DND-41 (cell line): ENCODE measurements around the gene KRTAP10-5.

ENCODE experiments used
- ATAC-seq: fragments of 200-7000 bp; cut with Tn5 transposase; 3 replicates; pipeline ENCODE4 v1.9.1; 2021; ENCODE audit warnings: low read depth; ENCODE audit not compliant: insufficient read depth
- DNase-seq: peaks from one replicate; pipeline ENCODE4 v3.0.0-alpha.2; 2020
- H2AFZ ChIP-seq: 2 replicates; pipeline ENCODE4 v1.6.0; 2012; ENCODE audit warnings: low read depth, low read length
- H3K27ac ChIP-seq: 2 replicates; pipeline ENCODE4 v1.5.1; 2012; ENCODE audit warnings: low read length, inconsistent platforms
- H3K27me3 ChIP-seq: fragments of 200-600 bp; sonication (generic); 2 replicates; pipeline ENCODE4 v1.6.0; 2012; ENCODE audit warnings: low read length, mild to moderate bottlenecking, inconsistent platforms; ENCODE audit not compliant: insufficient read depth, poor library complexity
- H3K36me3 ChIP-seq: 2 replicates; pipeline ENCODE4 v1.5.1; 2012; ENCODE audit warnings: low read length, inconsistent platforms; ENCODE audit not compliant: insufficient read depth
- H3K4me1 ChIP-seq: 2 replicates; pipeline ENCODE4 v1.5.1; 2012; ENCODE audit warnings: mild to moderate bottlenecking, low read length; ENCODE audit not compliant: insufficient read depth
- H3K4me2 ChIP-seq: 2 replicates; pipeline ENCODE4 v1.6.0; 2012; ENCODE audit warnings: mild to moderate bottlenecking, moderate library complexity, low read length, inconsistent platforms; ENCODE audit not compliant: insufficient read depth
- H3K4me3 ChIP-seq, 2 experiments: fragments of 200-600 bp in 1 of 2; shearing (Covaris generic) in 1 of 2; 2 replicates each; pipeline ENCODE4 v1.5.1; 2012 to 2016; ENCODE audit warnings: inconsistent platforms in 2 of 2, low read length in 2 of 2, mild to moderate bottlenecking in 2 of 2, low read depth in 1 of 2, moderate library complexity in 1 of 2
- H3K79me2 ChIP-seq: 2 replicates; pipeline ENCODE4 v1.6.0; 2012; ENCODE audit warnings: low read length, inconsistent platforms; ENCODE audit not compliant: insufficient read depth
- H3K9ac ChIP-seq: 2 replicates; pipeline ENCODE4 v1.6.0; 2012; ENCODE audit warnings: low read depth, mild to moderate bottlenecking, inconsistent platforms, low read length, moderate library complexity
- H3K9me3 ChIP-seq: 2 replicates; pipeline ENCODE4 v1.5.1; 2012; ENCODE audit warnings: low read length, moderate library complexity, mild to moderate bottlenecking, inconsistent platforms; ENCODE audit not compliant: insufficient read depth, severe bottlenecking
- H4K20me1 ChIP-seq: 2 replicates; pipeline ENCODE4 v1.6.0; 2012; ENCODE audit warnings: low read length; ENCODE audit not compliant: insufficient read depth
- EZH2 ChIP-seq: IDR thresholded peaks from 3 replicates; pipeline ENCODE4 v1.6.1; 2012; ENCODE audit warnings: borderline replicate concordance, low read depth, mild to moderate bottlenecking, moderate library complexity, low read length, inconsistent platforms; ENCODE audit not compliant: severe bottlenecking
- TF ChIP-seq, protein P1 (sequence below): IDR thresholded peaks from 2 replicates; pipeline ENCODE4 v1.5.1; 2012; ENCODE audit warnings: borderline replicate concordance, low read length, moderate library complexity, mild to moderate bottlenecking; ENCODE audit not compliant: poor library complexity, severe bottlenecking; ENCODE audit errors: extremely low read depth

The KRTAP10-5 gene

GRCh38 chr21:44539046-44539445 lies 41.4 kb downstream of the KRTAP10-5 start:
- TF ChIP-seq EZH2: no peak
- TF ChIP-seq, protein P1, sequence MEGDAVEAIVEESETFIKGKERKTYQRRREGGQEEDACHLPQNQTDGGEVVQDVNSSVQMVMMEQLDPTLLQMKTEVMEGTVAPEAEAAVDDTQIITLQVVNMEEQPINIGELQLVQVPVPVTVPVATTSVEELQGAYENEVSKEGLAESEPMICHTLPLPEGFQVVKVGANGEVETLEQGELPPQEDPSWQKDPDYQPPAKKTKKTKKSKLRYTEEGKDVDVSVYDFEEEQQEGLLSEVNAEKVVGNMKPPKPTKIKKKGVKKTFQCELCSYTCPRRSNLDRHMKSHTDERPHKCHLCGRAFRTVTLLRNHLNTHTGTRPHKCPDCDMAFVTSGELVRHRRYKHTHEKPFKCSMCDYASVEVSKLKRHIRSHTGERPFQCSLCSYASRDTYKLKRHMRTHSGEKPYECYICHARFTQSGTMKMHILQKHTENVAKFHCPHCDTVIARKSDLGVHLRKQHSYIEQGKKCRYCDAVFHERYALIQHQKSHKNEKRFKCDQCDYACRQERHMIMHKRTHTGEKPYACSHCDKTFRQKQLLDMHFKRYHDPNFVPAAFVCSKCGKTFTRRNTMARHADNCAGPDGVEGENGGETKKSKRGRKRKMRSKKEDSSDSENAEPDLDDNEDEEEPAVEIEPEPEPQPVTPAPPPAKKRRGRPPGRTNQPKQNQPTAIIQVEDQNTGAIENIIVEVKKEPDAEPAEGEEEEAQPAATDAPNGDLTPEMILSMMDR: no peak
- ATAC-seq (no peak), DNase-seq (no peak)
- Histone ChIP-seq H4K20me1 (no peaks in the 10 kb centered on the region), H3K9me3 (no peaks in the 10 kb centered on the region), H3K4me3 (no peak overlapping the region), H3K9ac (no peak overlapping the region), H3K79me2 (no peaks in the 10 kb centered on the region), H3K36me3 (no peaks in the 10 kb centered on the region), H3K27ac (no peak overlapping the region), H3K27me3 (peaks cover 2% of the 10 kb centered on the region), H2AFZ (no peak overlapping the region), H3K4me1 (no peaks in the 10 kb centered on the region), H3K4me2 (no peak overlapping the region)

DNA sequence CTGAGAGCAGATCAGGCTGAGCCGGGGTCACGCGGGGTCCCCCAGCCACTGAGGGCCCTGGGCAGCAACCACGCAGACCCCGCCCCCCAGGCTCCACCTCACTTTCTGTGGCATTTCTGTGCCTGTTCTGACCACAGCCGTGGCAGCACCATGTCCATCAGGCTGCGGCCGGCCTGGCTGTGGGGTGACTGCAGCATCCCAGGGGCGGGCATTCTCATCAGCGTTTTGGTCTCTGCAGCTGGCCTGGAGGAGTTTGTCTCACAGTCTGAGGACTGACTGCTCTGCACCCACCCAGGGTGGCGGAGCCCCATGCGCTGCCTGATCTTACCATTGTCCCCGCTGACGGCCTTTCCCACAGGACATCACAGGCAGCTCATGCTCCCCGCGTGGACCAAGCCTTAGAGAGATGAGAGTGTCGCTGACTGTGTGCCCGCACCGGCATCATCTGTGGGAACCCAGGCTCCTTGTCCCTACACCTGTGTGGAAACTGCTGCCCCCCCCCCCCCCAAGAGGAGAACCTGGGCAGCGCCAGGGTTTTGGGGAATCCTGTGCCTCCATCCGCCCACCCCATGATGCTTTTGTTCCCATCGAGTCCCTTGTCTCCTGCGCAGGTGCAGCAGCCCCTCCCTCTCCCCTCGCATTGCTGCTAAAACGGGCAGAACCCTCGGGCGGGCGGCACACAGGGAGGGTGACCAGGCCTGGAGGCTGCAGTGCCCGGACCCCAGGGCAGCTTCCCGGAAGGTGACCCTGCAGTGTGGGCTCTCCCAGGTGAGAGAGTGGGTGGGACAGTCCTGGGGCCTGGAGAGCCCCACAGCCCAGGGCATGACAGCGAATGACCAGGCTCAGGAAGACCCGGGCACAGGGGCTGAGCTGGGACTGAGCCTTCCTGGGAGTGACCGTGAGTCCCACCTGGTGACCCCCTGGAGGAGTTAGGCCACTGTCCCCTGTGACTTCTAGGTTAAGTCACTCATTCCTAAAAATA lies 42.2 kb downstream of the KRTAP10-5 start:
- Histone ChIP-seq H4K20me1 (no peaks in the 10 kb centered on the region), H3K79me2 (no peaks in the 10 kb centered on the region), H3K36me3 (no peaks in the 10 kb centered on the region), H3K9ac (no peak overlapping the region), H3K4me2 (no peak overlapping the region), H3K4me1 (no peaks in the 10 kb centered on the region), H3K4me3 (no peak overlapping the region), H3K27ac (no peak overlapping the region), H2AFZ (no peak overlapping the region), H3K27me3 (peaks cover 2% of the 10 kb centered on the region), H3K9me3 (no peaks in the 10 kb centered on the region)
- ATAC-seq (no peak), DNase-seq (no peak)
- no peak for TF ChIP-seq EZH2
- TF ChIP-seq, protein P1: no peak

DNA sequence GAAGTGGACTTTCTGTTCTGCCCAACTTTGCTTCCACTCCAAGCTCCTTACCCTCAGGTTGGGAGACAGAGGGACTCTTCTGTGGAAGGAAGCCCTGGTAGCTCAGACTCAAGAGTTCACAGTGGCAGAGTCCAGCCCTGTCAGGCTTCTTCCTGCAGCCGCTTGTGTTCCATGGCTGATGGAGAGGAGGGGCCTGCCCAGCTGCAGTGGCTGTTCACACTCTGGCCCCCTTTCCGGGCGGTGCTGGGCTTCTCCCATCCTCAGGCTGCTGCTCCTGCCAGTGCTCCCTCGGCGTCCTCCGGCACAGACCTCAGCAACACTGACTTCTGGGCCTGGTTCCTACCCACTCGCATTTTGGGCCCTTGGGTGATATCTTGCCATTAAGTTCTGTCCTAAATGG lies 44.4 kb downstream of the KRTAP10-5 start:
- Histone ChIP-seq H3K9ac (no peak overlapping the region), H3K27me3 (peaks cover 2% of the 10 kb centered on the region), H4K20me1 (no peaks in the 10 kb centered on the region), H3K27ac (no peak overlapping the region), H3K9me3 (no peaks in the 10 kb centered on the region), H3K4me3 (no peak overlapping the region), H3K79me2 (no peaks in the 10 kb centered on the region), H2AFZ (no peak overlapping the region), H3K4me2 (no peak overlapping the region), H3K4me1 (no peaks in the 10 kb centered on the region), H3K36me3 (no peaks in the 10 kb centered on the region)
- ATAC-seq (no peak), DNase-seq (no peak)
- no peak for TF ChIP-seq EZH2
- TF ChIP-seq, protein P1: no peak
